ENCODE measurements around the gene NKAIN4. TPM values are rescaled to one million over a fixed set of nuclear protein-coding genes. Genes with fewer than 3 reads are reported as not detected.

The NKAIN4 gene
- total RNA-seq, 1 experiment from 2014 or later, result not detected

DNA sequence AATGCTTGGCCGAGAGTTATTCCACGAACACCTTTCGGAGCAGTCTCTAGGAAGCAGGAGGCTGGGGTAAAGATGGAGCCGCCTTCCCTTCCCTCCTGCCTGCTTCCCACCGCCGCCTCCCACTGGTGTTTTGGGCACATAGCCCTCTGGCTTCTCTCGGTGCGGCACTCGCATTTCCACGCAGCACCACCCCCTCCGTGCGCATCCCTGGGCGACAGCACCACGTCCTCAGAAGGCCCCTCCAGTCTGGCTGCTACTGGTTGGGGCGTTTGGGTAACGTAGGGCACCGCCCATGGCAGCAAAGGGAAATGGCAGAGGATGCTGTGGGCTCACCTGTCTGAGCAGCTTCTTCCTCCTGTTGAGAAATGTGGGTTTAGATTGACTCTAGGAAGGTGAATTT, 41.2 kb upstream of the NKAIN4 start:
- H3K27me3 Mint-ChIP-seq (ENCODE audit: unreplicated experiment), result peaks cover 88% of the 10 kb centered on the region
- no peak overlapping the region for H3K27ac Mint-ChIP-seq (ENCODE audit: unreplicated experiment)
- H3K36me3 Mint-ChIP-seq (ENCODE audit: insufficient read depth, unreplicated experiment), result peaks cover 23% of the 10 kb centered on the region
- CTCF ChIA-PET, result interaction anchor here (1.3 to 4.5 kb wide), 2 partner anchors 13 to 72 kb away, joined by 5 to 21 read pairs; no protein-coding TSS in a partner anchor
- no peaks in the 10 kb centered on the region for H3K4me1 Mint-ChIP-seq (ENCODE audit: low read depth, unreplicated experiment)
- H3K9me3 Mint-ChIP-seq (ENCODE audit: low read depth, unreplicated experiment), result no peaks in the 10 kb centered on the region
- no TSS peak for BruUV-seq (replicated peaks)
- intact Hi-C loops (cut with micrococcal nuclease; ENCODE audit: unreplicated experiment), result no loop called here
- TF ChIP-seq, protein P1, sequence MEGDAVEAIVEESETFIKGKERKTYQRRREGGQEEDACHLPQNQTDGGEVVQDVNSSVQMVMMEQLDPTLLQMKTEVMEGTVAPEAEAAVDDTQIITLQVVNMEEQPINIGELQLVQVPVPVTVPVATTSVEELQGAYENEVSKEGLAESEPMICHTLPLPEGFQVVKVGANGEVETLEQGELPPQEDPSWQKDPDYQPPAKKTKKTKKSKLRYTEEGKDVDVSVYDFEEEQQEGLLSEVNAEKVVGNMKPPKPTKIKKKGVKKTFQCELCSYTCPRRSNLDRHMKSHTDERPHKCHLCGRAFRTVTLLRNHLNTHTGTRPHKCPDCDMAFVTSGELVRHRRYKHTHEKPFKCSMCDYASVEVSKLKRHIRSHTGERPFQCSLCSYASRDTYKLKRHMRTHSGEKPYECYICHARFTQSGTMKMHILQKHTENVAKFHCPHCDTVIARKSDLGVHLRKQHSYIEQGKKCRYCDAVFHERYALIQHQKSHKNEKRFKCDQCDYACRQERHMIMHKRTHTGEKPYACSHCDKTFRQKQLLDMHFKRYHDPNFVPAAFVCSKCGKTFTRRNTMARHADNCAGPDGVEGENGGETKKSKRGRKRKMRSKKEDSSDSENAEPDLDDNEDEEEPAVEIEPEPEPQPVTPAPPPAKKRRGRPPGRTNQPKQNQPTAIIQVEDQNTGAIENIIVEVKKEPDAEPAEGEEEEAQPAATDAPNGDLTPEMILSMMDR (IDR thresholded peaks at IDR 0.05; ENCODE audit: unreplicated experiment), result no peak
- no peak for DNase-seq
- H3K4me3 Mint-ChIP-seq (ENCODE audit: low read depth, unreplicated experiment), result no peak overlapping the region

DNA sequence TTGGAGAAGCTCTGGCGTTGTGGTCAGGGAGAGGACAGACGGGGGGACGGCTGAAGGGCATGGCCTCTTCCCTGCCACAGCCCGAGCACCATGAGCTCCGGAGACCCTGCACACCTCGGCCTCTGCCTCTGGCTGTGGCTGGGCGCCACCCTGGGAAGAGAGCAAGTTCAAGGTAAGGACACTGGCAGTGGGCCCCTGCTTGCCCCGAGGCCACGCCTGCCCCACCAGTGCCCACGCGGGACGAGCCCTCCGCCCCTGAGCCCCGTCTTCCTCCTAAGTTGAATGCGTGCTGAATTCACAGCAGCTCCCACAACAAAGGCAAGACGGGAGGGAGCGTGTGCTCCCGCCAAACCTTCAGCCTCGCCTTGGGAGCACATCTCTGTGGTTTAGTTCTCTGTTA, 40.8 kb upstream of the NKAIN4 start:
- H3K4me3 Mint-ChIP-seq (ENCODE audit: low read depth, unreplicated experiment), result no peak overlapping the region
- H3K36me3 Mint-ChIP-seq (ENCODE audit: insufficient read depth, unreplicated experiment), result peaks cover 25% of the 10 kb centered on the region
- CTCF ChIA-PET, result interaction anchor here (1.3 to 4.5 kb wide), 2 partner anchors 14 to 72 kb away, joined by 5 to 21 read pairs; no protein-coding TSS in a partner anchor
- no TSS peak for BruUV-seq (replicated peaks)
- no peak overlapping the region for H3K27ac Mint-ChIP-seq (ENCODE audit: unreplicated experiment)
- TF ChIP-seq, protein P1 (IDR thresholded peaks at IDR 0.05; ENCODE audit: unreplicated experiment), result no peak
- intact Hi-C loops (cut with micrococcal nuclease; ENCODE audit: unreplicated experiment), result no loop called here
- no peak for DNase-seq
- H3K27me3 Mint-ChIP-seq (ENCODE audit: unreplicated experiment), result peaks cover 84% of the 10 kb centered on the region
- H3K4me1 Mint-ChIP-seq (ENCODE audit: low read depth, unreplicated experiment), result no peaks in the 10 kb centered on the region
- no peaks in the 10 kb centered on the region for H3K9me3 Mint-ChIP-seq (ENCODE audit: low read depth, unreplicated experiment)

DNA sequence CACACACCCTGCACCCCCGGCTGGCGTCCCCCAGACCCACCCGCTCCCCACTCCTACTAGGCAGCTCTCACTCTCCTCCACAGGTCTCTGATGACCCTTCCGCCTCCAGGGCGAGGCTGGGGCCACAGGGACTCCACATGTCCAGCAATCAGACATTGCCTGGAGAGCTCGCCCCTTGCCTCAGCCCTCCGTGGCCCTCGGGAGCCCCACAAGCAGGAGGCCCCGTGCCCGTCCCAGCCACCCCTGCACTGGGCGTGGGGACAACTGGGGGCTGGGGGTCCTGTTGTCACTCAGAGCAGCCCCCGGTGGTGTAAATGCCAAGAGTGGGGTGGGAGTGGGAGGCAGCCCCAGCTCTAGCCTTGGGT, 40.3 kb upstream of the NKAIN4 start:
- CTCF ChIA-PET, result interaction anchor here (1.3 to 4.5 kb wide), 2 partner anchors 14 to 71 kb away, joined by 5 to 21 read pairs; no protein-coding TSS in a partner anchor
- no peaks in the 10 kb centered on the region for H3K9me3 Mint-ChIP-seq (ENCODE audit: low read depth, unreplicated experiment)
- H3K4me3 Mint-ChIP-seq (ENCODE audit: low read depth, unreplicated experiment), result no peak overlapping the region
- TF ChIP-seq, protein P1 (IDR thresholded peaks at IDR 0.05; ENCODE audit: unreplicated experiment), result no peak
- H3K27ac Mint-ChIP-seq (ENCODE audit: unreplicated experiment), result no peak overlapping the region
- no peak for DNase-seq
- no TSS peak for BruUV-seq (replicated peaks)
- peaks cover 79% of the 10 kb centered on the region for H3K27me3 Mint-ChIP-seq (ENCODE audit: unreplicated experiment)
- intact Hi-C loops (cut with micrococcal nuclease; ENCODE audit: unreplicated experiment), result no loop called here
- peaks cover 30% of the 10 kb centered on the region for H3K36me3 Mint-ChIP-seq (ENCODE audit: insufficient read depth, unreplicated experiment)
- no peaks in the 10 kb centered on the region for H3K4me1 Mint-ChIP-seq (ENCODE audit: low read depth, unreplicated experiment)

DNA sequence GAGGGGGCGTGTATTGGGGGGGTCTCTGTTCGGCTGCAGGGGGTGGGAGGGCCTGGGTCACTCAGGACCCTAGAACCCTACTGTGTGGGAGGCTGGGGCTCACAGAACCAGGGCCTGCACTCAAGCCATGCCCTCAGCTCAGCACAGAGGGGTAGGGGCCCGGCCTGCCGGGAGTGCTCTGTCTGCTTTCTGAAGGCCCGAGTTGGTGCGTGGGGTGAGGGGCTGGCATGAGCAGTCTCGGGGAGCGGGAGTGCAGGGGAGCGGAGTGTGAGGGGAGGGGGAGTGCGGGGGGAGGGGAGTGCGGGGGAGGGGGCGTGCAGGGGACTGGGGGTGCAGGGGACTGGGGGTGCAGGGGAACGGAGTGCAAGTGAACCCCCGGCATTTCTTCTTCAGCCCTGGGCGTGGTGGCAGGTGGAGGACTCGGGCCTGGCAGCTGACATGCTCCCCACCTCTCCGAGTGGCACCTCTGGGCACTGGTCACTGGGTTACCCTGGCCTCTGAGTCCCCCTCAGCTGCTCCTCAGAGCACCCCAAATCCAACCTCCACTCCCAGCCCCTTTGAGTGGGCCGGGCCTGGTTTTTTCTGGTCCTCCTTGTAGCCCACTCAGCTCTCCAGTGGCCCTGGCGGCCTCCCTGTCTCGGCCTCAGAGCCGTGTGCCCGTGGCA, 39.7 kb upstream of the NKAIN4 start:
- Mint-ChIP-seq H3K9me3 (ENCODE audit: low read depth, unreplicated experiment) (no peaks in the 10 kb centered on the region), H3K4me1 (ENCODE audit: low read depth, unreplicated experiment) (no peaks in the 10 kb centered on the region), H3K27ac (ENCODE audit: unreplicated experiment) (no peak overlapping the region), H3K36me3 (ENCODE audit: insufficient read depth, unreplicated experiment) (peaks cover 35% of the 10 kb centered on the region), H3K27me3 (ENCODE audit: unreplicated experiment) (peaks cover 74% of the 10 kb centered on the region), H3K4me3 (ENCODE audit: low read depth, unreplicated experiment) (no peak overlapping the region)
- CTCF ChIA-PET, result interaction anchor here (4.5 kb wide), 1 partner anchor 15 kb away, joined by 21 read pairs; no protein-coding TSS in a partner anchor
- intact Hi-C loops (cut with micrococcal nuclease; ENCODE audit: unreplicated experiment), result no loop called here
- BruUV-seq (replicated peaks), result no TSS peak
- TF ChIP-seq, protein P1 (IDR thresholded peaks at IDR 0.05; ENCODE audit: unreplicated experiment), result no peak
- DNase-seq, result no peak
